22Rv1 (cell line): Measurements from ENCODE around the gene TMEM259.

Source experiments
- H3K27ac ChIP-seq: fragments of 450-650 bp; 2 replicates; pipeline ENCODE4 v1.5.1; 2017
- CTCF ChIP-seq: fragments of 450-650 bp; IDR thresholded peaks from 2 replicates; pipeline ENCODE4 v1.5.1; 2017; ENCODE audit warnings: mild to moderate bottlenecking
- ZFX ChIP-seq: fragments of 450-650 bp; IDR thresholded peaks from 2 replicates; pipeline ENCODE4 v1.6.1; 2017; ENCODE audit warnings: antibody characterized with exemption, borderline replicate concordance

TMEM259 gene

GRCh38 chr19:1066251-1066747 is 45.4 kb upstream of the TMEM259 start:
- TF ChIP-seq CTCF (no peak), ZFX (no peak)
- peak overlapping the region; percentile 90 for H3K27ac ChIP-seq

- TF ChIP-seq ZFX (no peak), CTCF (no peak)
- peak overlapping the region; percentile 90 for H3K27ac ChIP-seq
These were observed 44.7 kb upstream of the TMEM259 start for GRCh38 chr19:1065606-1066109.

GRCh38 chr19:1064661-1065605 is 44.0 kb upstream of the TMEM259 start:
- peak overlapping the region; percentile 90 for H3K27ac ChIP-seq
- TF ChIP-seq ZFX (no peak), CTCF (peak; percentile 87)

- H3K27ac ChIP-seq, result peak overlapping the region; percentile 90
- no peak for TF ChIP-seq CTCF
- no peak for TF ChIP-seq ZFX
These were observed 43.2 kb upstream of the TMEM259 start for GRCh38 chr19:1063909-1064660.

GRCh38 chr19:1063030-1063908 is 42.3 kb upstream of the TMEM259 start:
- H3K27ac ChIP-seq, result peak overlapping the region; percentile 90
- TF ChIP-seq ZFX (no peak), CTCF (no peak)

GRCh38 chr19:1062387-1063029 is 41.6 kb upstream of the TMEM259 start:
- TF ChIP-seq ZFX, result no peak
- H3K27ac ChIP-seq, result peak overlapping the region; percentile 27; the same call in 1 of the 2 replicates
